Fibroblast of skin of right quadriceps (primary cell): ENCODE data around the gene TUBGCP5.

Experiments used
- DNase-seq: peaks from one replicate; pipeline ENCODE4 v3.0.0-alpha.2; 2013

TUBGCP5 gene

GRCh38 chr15:22973987-22974386, 65.4 kb downstream of the TUBGCP5 start:
- no peak for DNase-seq

DNA sequence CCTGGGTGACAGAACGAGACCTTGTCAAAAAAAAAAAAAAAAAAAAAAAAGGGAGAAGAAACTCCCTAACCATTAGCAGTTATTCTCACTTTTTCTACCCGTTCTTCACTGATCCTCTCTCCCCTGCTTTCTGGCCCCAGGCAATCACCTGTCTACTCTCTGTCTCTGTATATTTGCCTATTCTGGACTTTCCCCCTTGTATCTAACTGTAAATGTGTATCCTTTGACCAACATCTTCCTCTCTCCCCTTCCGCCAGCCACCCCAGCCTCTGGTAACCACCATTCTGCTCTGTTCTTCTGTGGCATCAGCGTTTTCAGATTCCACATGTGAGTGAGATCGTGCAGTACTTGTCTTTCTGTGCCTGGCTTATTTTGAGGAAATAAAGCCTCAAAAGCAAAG, 66.1 kb downstream of the TUBGCP5 start:
- DNase-seq = no peak

DNA sequence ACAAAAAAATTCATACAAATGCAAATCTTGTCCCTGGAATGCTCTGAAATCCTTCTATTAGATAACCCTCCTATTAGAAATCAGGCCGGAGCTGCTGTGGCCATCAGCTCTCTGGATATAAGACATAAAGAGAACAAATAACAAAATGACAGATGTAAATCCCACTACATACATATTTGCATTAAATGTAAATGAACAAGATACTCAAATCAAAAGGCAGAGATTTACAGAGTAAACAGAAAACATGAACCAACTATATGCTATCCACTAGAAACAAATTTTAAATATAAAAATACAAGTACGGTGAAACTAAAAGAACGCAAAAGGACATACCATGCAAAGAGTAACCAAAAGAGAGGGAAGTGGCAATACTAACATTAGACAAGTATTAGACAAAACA, 69.9 kb downstream of the TUBGCP5 start:
- no peak for DNase-seq

GRCh38 chr15:22968366-22968765, 71.0 kb downstream of the TUBGCP5 start:
- peak; percentile 87 for DNase-seq

GRCh38 chr15:22967084-22967770, 72.1 kb downstream of the TUBGCP5 start:
- no peak for DNase-seq

GRCh38 chr15:22966321-22967083, 72.9 kb downstream of the TUBGCP5 start:
- DNase-seq = peak; percentile 33

DNA sequence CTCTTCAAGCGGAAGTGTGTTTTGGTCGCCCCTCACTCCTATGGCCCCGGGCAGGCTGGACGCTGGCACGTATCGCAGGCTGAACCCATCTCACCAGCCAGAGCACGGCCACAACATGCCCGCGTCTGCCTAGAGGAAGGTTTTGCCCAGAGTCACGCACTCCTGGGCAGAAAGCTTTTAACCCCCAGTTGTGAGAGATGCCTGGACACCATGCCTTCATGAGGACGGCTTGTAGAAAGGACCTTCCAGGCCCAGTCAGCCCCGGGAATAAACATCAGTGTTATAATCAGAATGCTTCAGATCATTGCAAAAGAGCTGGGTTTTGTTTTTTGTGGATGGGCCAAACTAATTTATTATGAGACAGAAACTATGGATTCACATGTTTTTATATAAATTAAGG, 75.7 kb downstream of the TUBGCP5 start:
- DNase-seq = no peak

- DNase-seq = no peak
Observed at GRCh38 chr15:22962611-22963010, 76.8 kb downstream of the TUBGCP5 start.

DNA sequence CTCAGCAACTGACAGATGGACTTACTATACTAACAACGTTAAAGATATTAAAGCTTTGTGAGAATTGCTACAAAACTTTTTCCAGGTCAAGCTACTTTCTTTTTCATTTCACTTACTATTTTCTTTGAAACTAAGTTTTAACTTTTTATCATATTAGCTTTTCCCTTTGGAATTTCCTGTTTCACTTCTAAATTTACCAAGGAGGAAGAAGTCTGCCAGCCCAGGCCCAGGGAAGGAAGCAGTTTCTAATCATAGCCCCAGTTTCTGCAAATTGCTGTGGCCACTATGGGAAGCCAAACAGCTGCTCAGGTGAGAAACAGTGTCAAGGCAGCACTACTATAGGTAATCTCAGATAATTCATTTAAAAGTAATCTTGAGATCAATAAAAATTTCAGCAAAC, 77.6 kb downstream of the TUBGCP5 start:
- no peak for DNase-seq

- DNase-seq = no peak
Observed at GRCh38 chr15:22960556-22960955, 78.8 kb downstream of the TUBGCP5 start.

- no peak for DNase-seq
Observed at GRCh38 chr15:22960126-22960525, 79.2 kb downstream of the TUBGCP5 start.

- no peak for DNase-seq
Observed at GRCh38 chr15:22959321-22960101, 79.9 kb downstream of the TUBGCP5 start.

DNA sequence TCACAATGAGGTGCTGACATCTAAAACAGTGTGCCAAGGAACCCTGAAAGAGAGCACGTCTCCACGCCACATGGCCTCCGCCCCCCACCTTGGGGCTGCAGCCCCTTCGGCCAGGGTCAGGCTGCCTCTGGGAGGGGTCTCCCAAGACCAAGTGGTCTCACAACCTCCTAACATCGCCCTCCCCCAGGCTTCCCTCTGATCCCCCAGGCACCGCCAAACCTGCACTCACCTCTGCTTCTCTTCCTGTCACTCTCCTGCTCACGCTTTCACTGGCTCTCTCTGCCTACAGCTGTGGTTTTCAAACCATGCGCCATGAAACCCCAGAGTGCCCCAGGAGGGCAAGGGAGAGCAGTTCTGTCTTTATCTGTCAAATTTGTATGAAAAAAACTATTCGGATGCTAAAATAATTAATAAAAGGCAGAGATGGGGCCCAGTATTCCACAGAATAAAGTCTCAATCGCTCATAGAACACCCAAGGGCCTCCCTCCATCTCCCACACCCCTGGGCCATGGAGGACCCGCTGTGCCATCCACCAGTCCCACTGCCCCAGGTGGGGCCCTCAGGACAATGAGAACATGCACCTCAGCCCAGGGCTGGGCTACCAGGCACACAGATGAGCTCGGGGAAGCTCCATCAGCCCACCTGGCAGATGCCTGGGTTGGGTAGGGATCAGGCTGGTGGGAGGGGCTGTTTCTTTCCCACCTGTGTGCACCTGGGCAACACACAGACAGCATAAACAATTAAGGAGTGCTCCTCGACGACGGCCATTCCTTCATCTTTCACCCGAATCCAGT, 80.7 kb downstream of the TUBGCP5 start:
- DNase-seq = no peak

- DNase-seq = no peak
Observed at GRCh38 chr15:22956978-22957260, 82.5 kb downstream of the TUBGCP5 start.

DNA sequence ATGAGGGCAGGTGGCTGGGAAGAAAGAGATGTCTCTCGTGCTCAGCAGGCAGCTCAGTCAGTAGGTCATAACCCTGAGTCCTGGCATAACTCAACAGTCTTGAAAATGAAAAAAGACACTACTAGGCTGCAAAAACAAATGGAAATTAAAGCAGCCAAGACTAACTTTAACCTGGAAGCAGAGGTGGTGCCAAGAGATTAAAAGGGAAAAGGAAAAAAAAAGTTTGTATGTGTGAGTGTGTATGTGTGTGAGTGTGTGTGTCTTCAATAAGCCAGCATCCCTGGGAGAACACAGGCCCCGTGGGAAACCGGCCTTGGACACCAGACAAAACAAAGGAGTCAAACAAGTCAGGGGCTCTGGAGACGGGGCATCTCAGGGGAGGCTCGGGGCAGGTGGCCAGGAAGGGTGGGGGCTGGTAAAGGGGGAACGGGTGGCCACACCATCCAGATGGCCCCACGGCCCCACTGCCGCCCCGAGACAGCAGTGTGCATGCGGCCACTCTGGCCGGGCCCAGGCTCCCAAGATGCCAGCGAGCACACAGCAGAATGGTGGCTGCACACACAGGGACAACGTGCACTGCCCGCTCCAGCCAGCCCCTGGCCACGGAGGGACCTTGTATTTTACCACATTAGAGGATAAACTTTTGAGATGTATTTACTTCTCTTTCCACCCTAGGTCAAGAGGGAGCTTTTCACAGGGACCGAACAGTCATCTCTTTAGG, 83.0 kb downstream of the TUBGCP5 start:
- DNase-seq = no peak

- DNase-seq = no peak
Observed at GRCh38 chr15:22955544-22956119, 83.7 kb downstream of the TUBGCP5 start.

DNA sequence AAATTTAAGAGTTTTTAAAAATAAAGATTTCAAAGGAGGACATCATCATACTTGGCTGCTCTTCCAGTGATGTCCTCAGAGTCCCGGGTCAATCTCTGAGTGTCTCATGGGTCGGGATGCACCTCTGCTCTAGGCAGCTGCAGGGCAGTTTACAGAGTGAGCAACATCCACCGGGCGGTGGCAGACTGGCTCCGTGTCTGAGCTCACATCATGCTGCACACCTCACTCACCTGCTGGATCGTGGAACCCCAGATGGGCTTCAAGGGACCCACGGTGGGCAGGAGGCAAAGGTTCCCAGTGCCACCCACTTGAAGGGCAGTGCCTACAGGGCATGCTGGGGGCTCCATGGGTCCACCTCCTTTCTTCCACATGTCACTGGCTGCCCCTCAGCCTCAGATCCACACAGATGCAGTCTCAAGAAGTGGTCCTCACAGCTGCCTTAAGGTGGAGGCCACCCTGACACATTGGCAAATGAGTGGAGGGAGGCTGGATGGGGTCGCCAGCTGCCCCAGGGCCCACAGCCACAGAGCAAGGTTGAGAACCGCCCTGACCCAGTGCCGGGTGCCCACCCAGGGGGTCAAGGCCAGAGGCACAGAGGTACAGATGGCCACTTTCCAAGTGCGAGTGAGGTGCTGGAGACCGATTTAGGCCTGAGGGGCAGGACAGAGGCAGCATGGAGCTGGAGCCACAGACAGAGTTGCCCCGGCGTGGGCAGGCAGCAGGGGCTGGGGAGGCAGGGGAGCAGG, 84.4 kb downstream of the TUBGCP5 start:
- no peak for DNase-seq

- no peak for DNase-seq
Observed at GRCh38 chr15:22954326-22954725, 85.0 kb downstream of the TUBGCP5 start.

GRCh38 chr15:22952796-22953579, 86.4 kb downstream of the TUBGCP5 start:
- DNase-seq = no peak
